HEK293T (cell line): ENCODE data around the gene ADAMTS12.

Experiments
- ARNT ChIP-seq: fragments of 450-650 bp; IDR thresholded peaks from 2 replicates; pipeline ENCODE4 v1.6.1; 2017; ENCODE audit warnings: mild to moderate bottlenecking
- BHLHE40 ChIP-seq: fragments of 450-650 bp; IDR thresholded peaks from 2 replicates; pipeline ENCODE4 v1.6.1; 2016; ENCODE audit warnings: mild to moderate bottlenecking, moderate library complexity, borderline replicate concordance
- ELF4 ChIP-seq: fragments of 450-650 bp; IDR thresholded peaks from 2 replicates; pipeline ENCODE4 v1.6.1; 2017; ENCODE audit warnings: antibody characterized with exemption
- FOXA1 ChIP-seq: fragments of 450-650 bp; IDR thresholded peaks from 2 replicates; pipeline ENCODE4 v1.6.1; 2016; ENCODE audit warnings: mild to moderate bottlenecking
- FOXM1 ChIP-seq: fragments of 450-650 bp; IDR thresholded peaks from 2 replicates; pipeline ENCODE4 v1.6.1; 2017; ENCODE audit warnings: mild to moderate bottlenecking, borderline replicate concordance
- LEF1 ChIP-seq: fragments of 450-650 bp; IDR thresholded peaks from 2 replicates; pipeline ENCODE4 v1.6.1; 2017; ENCODE audit warnings: mild to moderate bottlenecking, borderline replicate concordance
- NFRKB ChIP-seq: fragments of 450-650 bp; IDR thresholded peaks from 2 replicates; pipeline ENCODE4 v1.6.1; 2016; ENCODE audit warnings: mild to moderate bottlenecking, moderate library complexity
- SP1 ChIP-seq: fragments of 450-650 bp; IDR thresholded peaks from 2 replicates; pipeline ENCODE4 v1.6.1; 2017
- SUZ12 ChIP-seq: fragments of 450-650 bp; IDR thresholded peaks from 2 replicates; pipeline ENCODE4 v1.6.1; 2016; ENCODE audit warnings: mild to moderate bottlenecking
- TARDBP ChIP-seq: fragments of 450-650 bp; IDR thresholded peaks from 2 replicates; pipeline ENCODE4 v1.6.1; 2016

DNA sequence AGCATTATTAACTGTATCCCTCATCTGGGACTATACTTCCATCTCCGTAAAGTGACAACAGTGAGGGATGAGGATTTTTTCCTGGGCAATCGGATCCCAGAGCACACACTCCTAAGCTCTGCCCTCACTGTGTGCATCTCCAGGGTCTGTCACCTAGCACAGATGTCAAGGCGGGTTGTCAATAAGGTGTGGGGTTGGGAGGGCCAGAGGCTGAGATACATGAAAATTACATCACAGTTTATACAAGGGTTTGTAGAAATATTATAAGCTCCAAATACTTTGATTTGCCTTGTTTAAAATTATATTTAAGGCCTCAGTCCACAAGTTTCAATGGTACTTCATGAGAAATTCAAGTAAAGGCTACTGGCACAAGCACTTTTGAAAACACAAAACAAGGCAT lies 4.5 kb downstream of the ADAMTS12 start:
- TF ChIP-seq ELF4 (no peak), SP1 (no peak), FOXA1 (no peak), ARNT (no peak), LEF1 (no peak), FOXM1 (no peak), SUZ12 (no peak), BHLHE40 (no peak), NFRKB (no peak), TARDBP (no peak)
